K562 (cell line): Measurements from ENCODE around the gene MED19. TPM values are rescaled to one million over a fixed set of nuclear protein-coding genes. Genes with fewer than 3 reads are reported as not detected.

Experiments used
- ATAC-seq: fragments of 200-7000 bp; cut with Tn5 transposase; 3 replicates; pipeline ENCODE4 v1.9.1; 2020; ENCODE audit warnings: moderate library complexity
- BruUV-seq: library from RNA; stranded (reverse); fragments of 400-500 nt; replicated peaks from 2 replicates; lab custom pipeline; 2021; lab: Mats Ljungman, UMichigan
- CTCF ChIA-PET: fragments of 300-600 bp; formaldehyde crosslinking; extraction: SDS; loops from one replicate; lab custom pipeline; 2021; ENCODE audit warnings: low intra/inter-chr PET ratio; lab: Yijun Ruan, JAX
- POLR2A ChIA-PET: fragments of 300-600, 350-650 bp; sonication (Branson Sonifier 250); formaldehyde crosslinking; extraction: SDS; loops from one replicate; lab custom pipeline; 2021; ENCODE audit warnings: antibody characterized with exemption, inconsistent platforms; lab: Yijun Ruan, JAX
- DNase-seq, 4 experiments: peaks; one replicate each; pipeline versions ENCODE4 v3.0.0 to v3.0.0-alpha.2; 2011 to 2018; ENCODE audit warnings: low spot score in 3 of 4, mixed read lengths in 3 of 4; ENCODE audit errors: extremely low read depth in 1 of 4
- FAIRE-seq: peaks from 2 replicates; lab custom pipeline; 2011; peaks lifted over from hg19 to GRCh38; lab: Jason Lieb, UNC
- H2AFZ ChIP-seq: 2 replicates; pipeline ENCODE4 v1.6.0; 2011; ENCODE audit warnings: low read depth, low read length, control low read depth, inconsistent platforms
- H3K27ac ChIP-seq: fragments of 200-600 bp; 3 replicates; pipeline ENCODE4 v1.8.0; 2011; ENCODE audit warnings: low read depth, mild to moderate bottlenecking, control low read depth, inconsistent platforms, low read length, moderate library complexity, mixed read lengths; ENCODE audit errors: extremely low read depth
- H3K27me3 ChIP-seq, 2 experiments: fragments of 300-600 bp in 1 of 2; 2 replicates in 1 of 2; 3 replicates in 1 of 2; pipeline versions ENCODE4 v1.6.0 to v1.8.0; 2011; ENCODE audit warnings: inconsistent platforms in 2 of 2, low read length in 2 of 2, mild to moderate bottlenecking in 1 of 2, mixed read lengths in 1 of 2, moderate library complexity in 1 of 2; ENCODE audit not compliant: control insufficient read depth in 2 of 2, insufficient read depth in 2 of 2
- H3K36me3 ChIP-seq: fragments of 300-600 bp; 3 replicates; pipeline ENCODE4 v1.8.0; 2011; ENCODE audit warnings: mild to moderate bottlenecking, low read length, inconsistent platforms; ENCODE audit not compliant: control insufficient read depth, insufficient read depth
- H3K4me1 ChIP-seq, 2 experiments: fragments of 200-600 bp in 1 of 2; replicated peaks in 1 of 2; 2 replicates in 1 of 2; 3 replicates in 1 of 2; pipeline versions ENCODE4 v1.5.1 to v1.8.0; 2011; ENCODE audit warnings: inconsistent platforms in 2 of 2, low read length in 2 of 2, mild to moderate bottlenecking in 1 of 2, mixed read lengths in 1 of 2, moderate library complexity in 1 of 2; ENCODE audit not compliant: control insufficient read depth in 2 of 2, insufficient read depth in 2 of 2
- H3K4me2 ChIP-seq: 2 replicates; pipeline ENCODE4 v1.6.1; 2011; ENCODE audit warnings: low read length, control low read depth, inconsistent platforms, mixed read lengths; ENCODE audit not compliant: insufficient read depth
- H3K4me3 ChIP-seq: fragments of 200-600 bp; sonication (generic), shearing (Covaris generic); 2 replicates; pipeline ENCODE4 v1.5.1; 2016; ENCODE audit warnings: control low read depth, inconsistent platforms
- H3K79me2 ChIP-seq: fragments of 200-600 bp; 3 replicates; pipeline ENCODE4 v1.8.0; 2011; ENCODE audit warnings: low read length, inconsistent platforms; ENCODE audit not compliant: control insufficient read depth, insufficient read depth
- H3K9ac ChIP-seq, 2 experiments: 2 replicates each; pipeline versions ENCODE4 v1.6.0 to v1.6.1; 2011; ENCODE audit warnings: low read depth in 2 of 2, low read length in 2 of 2, control low read depth in 1 of 2, inconsistent platforms in 1 of 2, mild to moderate bottlenecking in 1 of 2, mixed read lengths in 1 of 2; ENCODE audit not compliant: insufficient read depth in 1 of 2
- H3K9me1 ChIP-seq: one replicate; pipeline ENCODE4 v1.6.0; 2011; ENCODE audit warnings: inconsistent platforms, mild to moderate bottlenecking, low read length, moderate library complexity; ENCODE audit not compliant: control insufficient read depth, insufficient read depth
- H3K9me3 ChIP-seq: replicated peaks from 2 replicates; pipeline ENCODE4 v1.5.1; 2011; ENCODE audit warnings: low read depth, low read length, inconsistent platforms; ENCODE audit not compliant: control insufficient read depth, insufficient read depth
- H4K20me1 ChIP-seq: replicated peaks from 2 replicates; pipeline ENCODE4 v1.6.1; 2011; ENCODE audit warnings: low read length, inconsistent platforms, mixed read lengths; ENCODE audit not compliant: control insufficient read depth, insufficient read depth
- ATF1 ChIP-seq, 2 experiments: fragments of 450-650 bp in 1 of 2; IDR thresholded peaks; 2 replicates each; pipeline ENCODE4 v1.6.1; 2016; ENCODE audit warnings: missing compliant biosample characterization in 1 of 2, missing genetic modification characterization in 1 of 2
- CBFA2T3 ChIP-seq: fragments of 450-650 bp; IDR thresholded peaks from 2 replicates; pipeline ENCODE4 v1.6.1; 2017
- HLTF ChIP-seq: fragments of 450-650 bp; IDR thresholded peaks from 2 replicates; pipeline ENCODE4 v1.6.1; 2016
- RAD21 ChIP-seq, 2 experiments: fragments of 250-450 bp in 1 of 2; fragments of 450-650 bp in 1 of 2; sonication (Bioruptor Pico) in 1 of 2; formaldehyde crosslinking in 1 of 2; IDR thresholded peaks in 1 of 2; conservative IDR thresholded peaks in 1 of 2; 2 replicates each; pipeline versions ENCODE4 v1.4.0 to v1.8.0; 2020 to 2022; ENCODE audit warnings: mild to moderate bottlenecking in 2 of 2, moderate library complexity in 1 of 2
- REST ChIP-seq, 2 experiments: fragments of 450-650 bp; formaldehyde crosslinking in 1 of 2; IDR thresholded peaks; 2 replicates each; pipeline versions ENCODE4 v1.4.0 to v1.6.1; 2014 to 2020; ENCODE audit warnings: mild to moderate bottlenecking in 2 of 2, borderline replicate concordance in 1 of 2, low read depth in 1 of 2
- USF1 ChIP-seq: sonication (generic); formaldehyde crosslinking; IDR thresholded peaks from 2 replicates; pipeline ENCODE4 v1.9.0; 2022; ENCODE audit warnings: mild to moderate bottlenecking, missing genetic modification reagents
- ZFP1 ChIP-seq: fragments of 450-650 bp; formaldehyde crosslinking; IDR thresholded peaks from 2 replicates; pipeline ENCODE4 v1.4.0; 2020; ENCODE audit warnings: mild to moderate bottlenecking, mixed read lengths
- WGBS: fragments of 100-300 bp; shearing (Covaris generic); methylation state at CpG from one replicate; pipeline ENCODE4 v1.1.6; 2016; ENCODE audit warnings: low coverage, mixed read lengths; ENCODE audit not compliant: insufficient coverage; ENCODE audit errors: missing lambda C conversion rate; 5-methylcytosine and 5-hydroxymethylcytosine counted together
- in situ Hi-C: fragments of 300-500 bp; cut with MboI; formaldehyde crosslinking; loops from 4 replicates; pipeline ENCODE4 v1.15.0; 2018; ENCODE audit warnings: inconsistent platforms, mixed read lengths
- intact Hi-C: fragments of 100-400 bp; cut with micrococcal nuclease; formaldehyde crosslinking; loops from 2 replicates; pipeline ENCODE4 v1.14.2; 2022
- polyA plus RNA-seq, 8 experiments: library from polyadenylated mRNA; depleted of rRNA in 4 of 8; stranded (reverse) in 5 of 8; unstranded in 3 of 8; fragments of >200 nt; fragmentation: Nextera tagmentation in 2 of 8; fragmentation: Illumina TruSeq in 1 of 8; extraction: Ambion mirVana in 2 of 8; extraction: Trizol in 1 of 8; gene quantifications; 2 replicates each; pipeline versions ENCODE4 v1.2.1 to v1.2.3, GENCODE V29; 2011 to 2014; ENCODE audit warnings: inconsistent platforms in 1 of 8, missing spikeins in 1 of 8
- total RNA-seq, 7 experiments: library from RNA; depleted of rRNA in 6 of 7; stranded (reverse); fragments of >200 nt in 6 of 7; fragmentation: Illumina TruSeq in 2 of 7; extraction: Trizol in 2 of 7; gene quantifications; 2 replicates each; pipeline versions ENCODE4 v1.2.1 to v1.2.3, GENCODE V29; 2011 to 2021; ENCODE audit warnings: low replicate concordance in 1 of 7
- TF ChIP-seq, protein P1 (sequence below): sonication (generic); formaldehyde crosslinking; IDR thresholded peaks from 2 replicates; pipeline ENCODE4 v1.8.1; 2023; ENCODE audit warnings: mild to moderate bottlenecking, missing genetic modification reagents

The MED19 gene
- total and polyA plus RNA-seq, 9 of the 15 experiments (the other 6 are each of a cell fraction or from before 2014, with no cell fraction given), result 7.3 to 23.5 (median 15.0) TPM

- no peak within 1 kb of the TSS for H3K9ac ChIP-seq
- no peak within 1 kb of the TSS for H3K4me3 ChIP-seq
- peaks cover 0 to 11% of the 10 kb centered on the region in 2 experiments; a peak in 2 of 5 replicates for H3K4me1 ChIP-seq
- H3K36me3 ChIP-seq, result peaks cover 2% of the 10 kb centered on the region; the same call in 1 of the 3 replicates
- ChIA-PET CTCF (interaction anchor here (0.6 to 1.2 kb wide), 2 partner anchors 22 to 49 kb away, joined by 3 to 5 read pairs; no protein-coding TSS in a partner anchor), POLR2A (interaction anchor here (0.5 to 3.2 kb wide), 8 partner anchors 10 to 52 kb away, joined by 3 to 25 read pairs (median 4); partner anchors contain the start of genes CTNND1 and SELENOH)
- no TSS peak for BruUV-seq
- H3K9me1 ChIP-seq, result no peaks in the 10 kb centered on the region
- H4K20me1 ChIP-seq, result no peaks in the 10 kb centered on the region
- DNase-seq, result peak in 3 of 4 experiments; percentile 38 to 56 (median 44)
- no peak within 1 kb of the TSS for H2AFZ ChIP-seq
- intact Hi-C loops, result loop anchor here (1.0 kb wide), 1 partner anchor 49 kb away; no protein-coding TSS in a partner anchor
- H3K9me3 ChIP-seq, result no peaks in the 10 kb centered on the region
- peak within 1 kb of the TSS; percentile 6; the same call in 1 of the 3 replicates for H3K27ac ChIP-seq
- in situ Hi-C loops, result no loop called here
- H3K79me2 ChIP-seq, result no peaks in the 10 kb centered on the region
- 45% methylated on average over 10 of the region's 10 CpGs for WGBS
- ATAC-seq, result peak; percentile 94
- H3K27me3 ChIP-seq, result no peaks in the 10 kb centered on the region
- no peak within 1 kb of the TSS for H3K4me2 ChIP-seq
- peak; percentile 68 for FAIRE-seq
- TF ChIP-seq USF1 (CRISPR knock-in tag) (no peak), CBFA2T3 (no peak), RAD21 (CRISPR knock-in tag; conservative IDR thresholded peaks at IDR 0.05 in 1 of 2, IDR thresholded peaks at IDR 0.05 in 1 of 2) (peak; percentile 54 to 67), REST (IDR thresholded peaks at IDR 0.05; ENCODE audit: borderline replicate concordance) (peak; percentile 27; the same call in 1 of the 2 replicates), REST (CRISPR knock-in tag; IDR thresholded peaks at IDR 0.05; ENCODE audit: low read depth) (no peak), ZFP1 (CRISPR knock-in tag) (0 out of 2 replicates have a peak, but pooled peaks have one; percentile 48), HLTF (no peak), ATF1 (CRISPR knock-in tag; IDR thresholded peaks at IDR 0.05) (no peak), ATF1 (tag; IDR thresholded peaks at IDR 0.05) (0 out of 2 replicates have a peak, but pooled peaks have one; percentile 9)
- TF ChIP-seq, protein P1, sequence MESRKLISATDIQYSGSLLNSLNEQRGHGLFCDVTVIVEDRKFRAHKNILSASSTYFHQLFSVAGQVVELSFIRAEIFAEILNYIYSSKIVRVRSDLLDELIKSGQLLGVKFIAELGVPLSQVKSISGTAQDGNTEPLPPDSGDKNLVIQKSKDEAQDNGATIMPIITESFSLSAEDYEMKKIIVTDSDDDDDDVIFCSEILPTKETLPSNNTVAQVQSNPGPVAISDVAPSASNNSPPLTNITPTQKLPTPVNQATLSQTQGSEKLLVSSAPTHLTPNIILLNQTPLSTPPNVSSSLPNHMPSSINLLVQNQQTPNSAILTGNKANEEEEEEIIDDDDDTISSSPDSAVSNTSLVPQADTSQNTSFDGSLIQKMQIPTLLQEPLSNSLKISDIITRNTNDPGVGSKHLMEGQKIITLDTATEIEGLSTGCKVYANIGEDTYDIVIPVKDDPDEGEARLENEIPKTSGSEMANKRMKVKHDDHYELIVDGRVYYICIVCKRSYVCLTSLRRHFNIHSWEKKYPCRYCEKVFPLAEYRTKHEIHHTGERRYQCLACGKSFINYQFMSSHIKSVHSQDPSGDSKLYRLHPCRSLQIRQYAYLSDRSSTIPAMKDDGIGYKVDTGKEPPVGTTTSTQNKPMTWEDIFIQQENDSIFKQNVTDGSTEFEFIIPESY, result peak; percentile 88
Measured at GRCh38 chr11:57751676-57752253, 39.8 kb upstream of the MED19 start, which contains the start of gene BTBD18. Gene BTBD18 (minus strand): TSS chr11:57751819. CDS start chr11:57751188, 631 bp downstream.
